Measurements from ENCODE around the gene ZNF625.

ZNF625 gene

GRCh38 chr19:12156223-12157058 lies at the start of gene ZNF625:
Gene ZNF625, minus strand, starts transcription at chr19:12156734. Its CDS starts 176 bp downstream, at chr19:12156558.
- peak; percentile 76 for DNase-seq

- no peak for DNase-seq
Observed at GRCh38 chr19:12205296-12205695, 48.8 kb upstream of the ZNF625 start.

GRCh38 chr19:12202250-12202649 lies 45.7 kb upstream of the ZNF625 start:
- peak; percentile 7 for DNase-seq

- DNase-seq: no peak
Observed at GRCh38 chr19:12199757-12200419, 43.4 kb upstream of the ZNF625 start.

GRCh38 chr19:12198136-12198535 lies 41.6 kb upstream of the ZNF625 start:
- no peak for DNase-seq

- peak; percentile 1 for DNase-seq
Observed at GRCh38 chr19:12194827-12195731, 38.5 kb upstream of the ZNF625 start.

- no peak for DNase-seq
Observed at GRCh38 chr19:12187625-12188024, 31.1 kb upstream of the ZNF625 start.

GRCh38 chr19:12180377-12180776 lies 23.8 kb upstream of the ZNF625 start:
- DNase-seq: no peak

- peak; percentile 12 for DNase-seq
Observed at GRCh38 chr19:12166626-12167025, 10.1 kb upstream of the ZNF625 start.

GRCh38 chr19:12163826-12164225 lies 7.3 kb upstream of the ZNF625 start:
- peak; percentile 44 for DNase-seq

GRCh38 chr19:12162882-12163806 lies 6.6 kb upstream of the ZNF625 start, which contains the start of gene ZNF136:
Gene ZNF136, plus strand, starts transcription at chr19:12163096. Its CDS starts 108 bp downstream, at chr19:12163204.
- peak; percentile 98 for DNase-seq

GRCh38 chr19:12162513-12162881 lies 6.0 kb upstream of the ZNF625 start:
- no peak for DNase-seq

GRCh38 chr19:12159773-12160414 lies 3.4 kb upstream of the ZNF625 start:
- DNase-seq: no peak

GRCh38 chr19:12155324-12155860 lies 1.1 kb downstream of the ZNF625 start:
- DNase-seq: no peak

GRCh38 chr19:12145348-12145747 lies 11.2 kb downstream of the ZNF625 start:
- DNase-seq: no peak

GRCh38 chr19:12141405-12141736 lies 15.2 kb downstream of the ZNF625 start:
- DNase-seq: no peak

GRCh38 chr19:12140545-12141404 lies 15.8 kb downstream of the ZNF625 start:
- DNase-seq: peak; percentile 91

GRCh38 chr19:12139885-12140544 lies 16.5 kb downstream of the ZNF625 start, which contains the start of gene ZNF20:
Gene ZNF20, minus strand, starts transcription at chr19:12140350. Its CDS starts 168 bp downstream, at chr19:12140182.
- DNase-seq: peak; percentile 97

- no peak for DNase-seq
Observed at GRCh38 chr19:12139269-12139668, 17.3 kb downstream of the ZNF625 start.

All from suppressor macrophage treated with lipopolysaccharide for 4 hours (primary cell).